Umbilical cord (tissue), 2 donors: ENCODE measurements around the gene JAZF1. TPM values are rescaled to one million over a fixed set of nuclear protein-coding genes. Genes with fewer than 3 reads are reported as not detected.

ENCODE experiments used
- DNase-seq: peaks from one replicate; pipeline ENCODE4 v3.0.0-alpha.2; 2015; ENCODE audit warnings: low spot score
- total RNA-seq: library from RNA; depleted of rRNA; stranded (reverse); fragments of >200 nt; gene quantifications from one replicate; pipeline ENCODE4 v1.2.3, GENCODE V29; 2014; ENCODE audit warnings: low replicate concordance; ENCODE audit not compliant: insufficient read depth

Gene JAZF1
- total RNA-seq, 1 donor from 2014 or later = 16.1 TPM

DNA sequence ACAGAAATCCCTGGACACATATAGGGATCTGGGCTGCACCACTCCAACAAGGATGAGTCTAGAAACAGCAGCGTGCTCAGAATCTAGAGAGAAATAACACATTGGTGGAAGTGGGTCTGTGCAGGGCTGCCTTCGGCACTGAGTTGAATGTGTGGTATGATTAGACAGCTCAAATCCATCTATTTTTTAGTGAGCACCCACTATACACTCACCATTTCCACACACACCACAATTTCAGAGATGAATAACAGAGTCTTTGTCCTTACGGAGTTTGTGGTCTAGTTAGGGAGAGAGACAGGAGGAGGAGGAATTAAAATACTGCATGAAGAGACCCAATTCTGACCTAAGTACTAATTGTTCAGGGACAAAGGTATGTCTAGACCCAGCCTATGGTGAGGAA, 44.2 kb downstream of the JAZF1 start:
- no peak for DNase-seq

DNA sequence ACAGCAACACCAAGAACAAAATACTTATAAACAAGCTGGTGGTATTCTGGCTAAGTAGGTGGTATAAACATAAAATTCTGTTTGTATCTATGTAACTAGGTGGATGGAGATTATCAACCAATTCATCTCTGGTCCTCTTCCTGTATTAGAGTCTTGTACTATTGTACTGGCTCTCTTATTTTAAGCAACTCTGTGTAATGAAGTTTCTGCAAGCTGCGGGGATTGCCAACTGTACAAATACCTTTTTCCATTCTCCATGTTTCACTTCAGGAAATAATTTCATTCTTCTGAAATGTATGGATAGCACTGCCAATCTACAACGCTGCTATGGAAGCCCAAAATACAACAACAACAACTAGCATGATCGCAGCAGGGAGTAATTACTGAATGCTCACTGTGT, 44.8 kb downstream of the JAZF1 start:
- DNase-seq = no peak

DNA sequence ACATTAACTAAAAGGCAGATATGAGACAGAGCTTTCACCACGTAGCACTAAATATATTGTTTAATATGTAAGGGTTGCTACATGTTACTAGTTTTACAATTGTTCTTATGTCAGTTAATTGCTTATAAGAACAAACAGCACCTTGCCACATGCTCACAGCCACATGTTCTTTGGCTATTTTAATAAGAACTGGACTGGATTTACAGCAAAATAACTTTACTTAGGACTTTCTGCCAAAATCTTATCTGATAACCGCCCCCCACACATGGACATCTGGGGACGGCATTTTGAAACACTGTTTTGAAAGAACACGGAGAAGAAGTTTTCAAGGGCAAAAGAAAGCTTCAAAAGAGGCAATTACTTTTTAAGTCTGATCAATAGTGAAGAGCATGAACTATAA, 45.3 kb downstream of the JAZF1 start:
- peak; percentile 40 for DNase-seq

DNA sequence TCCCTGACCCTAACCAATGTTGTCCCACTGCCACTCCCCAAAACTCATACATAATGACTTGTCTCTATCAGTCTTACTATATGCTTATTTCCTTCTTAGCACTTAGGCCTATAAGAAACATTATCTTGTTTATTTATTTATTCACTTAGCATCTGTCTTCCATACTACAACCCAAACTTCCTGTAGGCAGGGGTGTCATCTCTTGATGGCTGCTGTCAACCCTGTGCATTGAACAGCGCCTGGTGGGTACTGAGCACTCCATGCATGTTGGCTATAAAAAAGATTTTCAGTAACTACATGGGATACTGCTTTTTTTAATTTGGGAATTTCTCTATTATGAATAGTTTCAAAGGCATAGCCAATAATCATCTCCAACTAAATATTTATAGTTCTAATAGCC, 46.7 kb downstream of the JAZF1 start:
- DNase-seq = no peak

- peak; percentile 51 for DNase-seq
These were observed 47.4 kb downstream of the JAZF1 start for GRCh38 chr7:28132959-28133870.

- DNase-seq = peak; percentile 79
These were observed 50.3 kb downstream of the JAZF1 start for GRCh38 chr7:28130277-28130676.

GRCh38 chr7:28128608-28129007, 52.0 kb downstream of the JAZF1 start:
- no peak for DNase-seq

DNA sequence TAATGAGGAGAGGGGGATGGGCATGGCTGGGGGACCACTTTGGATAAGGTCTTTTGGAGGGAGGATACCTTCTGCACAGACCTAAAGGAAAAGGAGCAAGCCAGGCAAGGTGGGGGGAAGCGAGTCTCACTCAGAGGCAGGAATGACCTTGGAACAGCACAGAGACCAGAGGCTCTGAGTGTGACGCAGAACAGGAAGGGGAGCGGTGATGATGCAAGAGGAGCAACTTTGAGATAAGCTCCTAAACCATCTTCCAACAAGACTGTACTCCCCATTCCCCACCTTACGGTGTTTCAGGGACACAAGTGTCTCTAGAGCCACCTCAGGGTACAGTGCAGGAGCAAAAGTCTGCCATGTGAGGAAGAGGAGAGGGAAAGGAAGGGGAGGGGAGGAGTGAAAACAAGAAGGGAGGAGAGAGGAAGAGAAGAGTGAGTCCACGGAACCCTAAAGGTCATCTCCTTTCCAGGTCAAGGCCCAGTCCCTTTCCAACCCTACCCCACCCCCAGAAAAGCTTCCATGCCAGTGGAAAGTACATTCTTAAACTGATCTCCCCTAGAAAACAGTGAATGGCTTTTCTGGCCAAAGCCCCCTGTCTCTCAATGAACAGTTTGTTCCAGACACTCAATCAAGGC, 54.1 kb downstream of the JAZF1 start:
- no peak for DNase-seq

- no peak for DNase-seq
These were observed 54.9 kb downstream of the JAZF1 start for GRCh38 chr7:28125431-28126409.

- no peak for DNase-seq
These were observed 56.2 kb downstream of the JAZF1 start for GRCh38 chr7:28124413-28124812.

DNA sequence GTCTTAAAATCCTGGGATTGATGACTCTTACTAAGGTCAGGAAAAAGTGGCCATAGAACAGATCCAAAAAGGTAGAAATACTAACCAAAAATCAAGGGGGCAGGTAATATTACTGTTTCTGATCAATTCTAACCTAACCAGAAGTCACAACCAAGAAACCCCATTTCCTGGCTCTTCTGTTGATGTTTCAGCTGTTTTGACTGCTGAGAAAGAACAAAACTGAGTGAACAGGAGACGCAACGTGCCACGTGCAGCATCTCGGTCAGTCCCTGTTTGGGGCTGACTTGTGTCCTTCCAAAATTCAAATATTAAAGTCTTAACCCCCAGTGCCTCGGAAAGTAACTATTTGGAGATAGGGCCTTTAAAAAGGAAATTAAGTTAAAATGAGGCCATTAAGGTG, 56.8 kb downstream of the JAZF1 start:
- DNase-seq = no peak

GRCh38 chr7:28121496-28121895, 59.1 kb downstream of the JAZF1 start:
- DNase-seq = no peak

- DNase-seq = no peak
These were observed 64.6 kb downstream of the JAZF1 start for GRCh38 chr7:28116041-28116440.

DNA sequence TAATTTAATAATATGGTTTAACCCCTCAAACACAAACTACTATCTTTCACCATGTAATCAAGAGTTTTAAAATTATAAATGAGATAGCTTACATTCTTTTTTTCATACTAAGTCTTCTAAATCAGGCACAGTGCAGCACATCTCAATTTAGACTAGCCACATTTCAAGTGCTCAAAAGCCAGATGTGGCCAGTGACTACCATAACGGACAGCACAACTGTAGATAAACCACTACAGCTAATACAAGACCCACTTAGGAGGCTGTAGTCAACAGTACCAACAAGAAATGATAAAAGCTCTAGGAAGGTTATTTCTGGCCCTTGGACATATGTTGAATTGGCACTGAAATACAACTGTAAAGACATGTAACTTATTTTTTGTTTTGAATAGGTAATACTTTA, 65.3 kb downstream of the JAZF1 start:
- no peak for DNase-seq

DNA sequence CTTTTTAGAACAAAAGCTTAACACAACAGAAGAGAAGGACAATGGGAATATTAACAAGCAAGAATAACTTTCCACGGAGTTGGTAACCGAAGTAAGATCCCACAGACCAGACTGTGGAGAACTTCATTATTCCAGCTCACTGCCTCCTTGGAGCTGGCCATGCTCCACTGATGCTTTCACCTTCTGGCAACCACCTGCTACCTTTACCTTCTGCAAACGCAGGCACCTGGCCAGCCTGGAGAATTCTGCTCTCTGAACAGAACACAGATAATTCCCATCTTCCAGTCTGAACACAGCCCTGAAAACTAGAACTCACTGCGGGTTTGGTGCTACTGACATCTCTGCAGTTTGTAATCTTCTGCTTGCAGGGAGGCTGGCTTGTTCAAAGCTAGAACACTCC, 66.5 kb downstream of the JAZF1 start:
- no peak for DNase-seq

- DNase-seq = peak; percentile 47
These were observed 67.6 kb downstream of the JAZF1 start for GRCh38 chr7:28112883-28113540.

GRCh38 chr7:28112467-28112866, 68.1 kb downstream of the JAZF1 start:
- DNase-seq = no peak

DNA sequence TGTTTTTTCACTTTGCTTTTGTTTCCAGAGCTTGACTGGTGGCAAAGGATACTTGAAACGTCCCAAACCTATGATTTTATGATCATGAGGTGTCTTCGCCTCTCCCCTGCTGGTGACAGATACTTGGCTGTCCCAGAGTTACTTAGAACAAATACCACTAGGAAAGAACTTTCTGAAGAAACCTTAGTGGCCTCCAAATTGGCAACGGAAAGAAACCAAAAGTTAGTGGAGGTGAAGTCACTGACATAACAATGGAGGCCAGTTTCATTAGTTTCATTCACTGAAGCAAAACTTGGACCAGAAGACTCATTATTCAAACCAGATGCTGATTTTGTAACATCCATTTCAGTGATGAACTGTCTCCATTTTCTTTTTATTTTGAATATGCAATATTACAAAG, 68.6 kb downstream of the JAZF1 start:
- DNase-seq = no peak

DNA sequence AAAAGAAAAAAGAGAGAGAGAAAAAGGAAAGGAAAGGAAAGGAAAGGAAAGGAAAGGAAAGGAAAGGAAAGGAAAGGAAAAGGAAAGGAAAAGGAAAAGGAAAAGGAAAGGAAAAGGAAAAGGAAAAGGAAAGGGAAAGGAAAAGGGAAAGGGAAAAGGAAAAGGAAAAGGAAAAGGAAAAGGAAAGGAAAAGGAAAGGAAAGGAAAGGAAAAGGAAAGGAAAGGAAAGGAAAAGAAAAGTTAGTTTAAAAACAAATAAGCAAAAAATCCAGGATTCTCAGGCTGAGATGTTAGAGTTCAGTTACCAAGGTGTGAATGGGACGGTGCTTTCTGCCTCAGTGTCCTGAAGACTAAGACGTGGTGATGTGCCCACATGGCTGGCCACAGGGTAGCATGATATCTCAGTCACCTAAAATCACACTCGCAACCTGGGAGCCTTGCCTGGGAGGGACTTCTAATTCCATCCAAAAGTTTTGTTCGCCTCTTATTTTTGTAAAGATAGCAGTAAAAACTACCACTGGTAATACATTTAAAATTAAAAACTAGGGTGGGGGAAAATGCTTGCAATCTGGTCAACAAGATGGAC, 70.1 kb downstream of the JAZF1 start:
- DNase-seq = no peak

DNA sequence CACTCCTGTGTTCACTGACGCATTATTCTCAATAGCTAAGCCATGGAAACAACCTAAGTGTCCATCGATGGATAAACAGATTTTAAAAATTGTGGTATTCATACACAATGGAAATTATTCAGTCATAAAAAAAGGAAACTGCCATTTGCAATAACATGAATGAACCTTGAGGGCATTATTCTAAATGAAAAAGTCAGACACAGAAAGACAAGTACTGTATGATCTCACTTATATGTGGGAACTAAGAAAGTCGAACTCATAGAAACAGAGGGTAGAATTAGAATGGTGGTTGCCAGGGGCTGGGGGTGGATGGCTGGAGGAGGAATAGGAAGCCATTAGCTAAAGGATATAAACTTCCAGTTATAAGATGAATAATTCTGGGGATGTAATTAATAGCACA, 71.8 kb downstream of the JAZF1 start:
- no peak for DNase-seq

- no peak for DNase-seq
These were observed 72.6 kb downstream of the JAZF1 start for GRCh38 chr7:28107960-28108359.
